SK-N-SH treated with all-trans-retinoic acid at 6 μM for 48 hours (cell line): ENCODE measurements around the gene RAB6A.

Source experiments
- ATAC-seq: fragments of 200-7000 bp; cut with Tn5 transposase; 3 replicates; pipeline ENCODE4 v1.9.1; 2020; ENCODE audit warnings: mild to moderate bottlenecking, moderate library complexity
- ARNTL ChIP-seq: fragments of 450-650 bp; formaldehyde crosslinking; IDR thresholded peaks from 2 replicates; pipeline ENCODE4 v1.5.0; 2020; ENCODE audit warnings: low read depth, mild to moderate bottlenecking, moderate library complexity, borderline replicate concordance
- BACH2 ChIP-seq: fragments of 250-450 bp; sonication (Bioruptor Pico); IDR thresholded peaks from 2 replicates; pipeline ENCODE4 v1.9.0; 2021; ENCODE audit warnings: mild to moderate bottlenecking, borderline replicate concordance
- CSDC2 ChIP-seq: fragments of 250-450 bp; sonication (Bioruptor Pico); IDR thresholded peaks from 2 replicates; pipeline ENCODE4 v1.5.0; 2020; ENCODE audit warnings: mild to moderate bottlenecking, moderate library complexity
- ESRRG ChIP-seq: fragments of 250-450 bp; sonication (Bioruptor Pico); IDR thresholded peaks from 2 replicates; pipeline ENCODE4 v1.6.1; 2021; ENCODE audit warnings: mild to moderate bottlenecking
- GLIS3 ChIP-seq: fragments of 250-450 bp; sonication (Bioruptor Pico); IDR thresholded peaks from 2 replicates; pipeline ENCODE4 v1.5.0; 2020; ENCODE audit warnings: mild to moderate bottlenecking, moderate library complexity
- ISL1 ChIP-seq: fragments of 250-450 bp; sonication (Bioruptor Pico); IDR thresholded peaks from 2 replicates; pipeline ENCODE4 v2.1.2; 2022; ENCODE audit warnings: mild to moderate bottlenecking, moderate library complexity
- OSR1 ChIP-seq: fragments of 250-450 bp; sonication (Bioruptor Pico); IDR thresholded peaks from 2 replicates; pipeline ENCODE4 v1.8.0; 2022; ENCODE audit warnings: moderate library complexity, mild to moderate bottlenecking, inconsistent platforms
- PPARA ChIP-seq: fragments of 250-450 bp; sonication (Bioruptor Pico); IDR thresholded peaks from 2 replicates; pipeline ENCODE4 v1.5.0; 2020; ENCODE audit warnings: mild to moderate bottlenecking, borderline replicate concordance
- RARB ChIP-seq: fragments of 250-450 bp; sonication (Bioruptor Pico); IDR thresholded peaks from 2 replicates; pipeline ENCODE4 v1.8.0; 2021; ENCODE audit warnings: mild to moderate bottlenecking, moderate library complexity
- SNAI2 ChIP-seq: fragments of 250-450 bp; sonication (Bioruptor Pico); IDR thresholded peaks from 2 replicates; pipeline ENCODE4 v1.5.0; 2020; ENCODE audit warnings: mild to moderate bottlenecking, moderate library complexity
- ZFP3 ChIP-seq: fragments of 250-450 bp; sonication (Bioruptor Pico); IDR thresholded peaks from 2 replicates; pipeline ENCODE4 v1.5.0; 2020; ENCODE audit warnings: mild to moderate bottlenecking, moderate library complexity
- ZFP30 ChIP-seq: fragments of 450-650 bp; formaldehyde crosslinking; IDR thresholded peaks from 2 replicates; pipeline ENCODE4 v1.5.0; 2022; ENCODE audit warnings: mild to moderate bottlenecking, moderate library complexity
- ZNF565 ChIP-seq: fragments of 450-650 bp; formaldehyde crosslinking; conservative IDR thresholded peaks from 2 replicates; pipeline ENCODE4 v1.5.0; 2020; ENCODE audit warnings: low read depth, mild to moderate bottlenecking, moderate library complexity
- ZNF70 ChIP-seq: fragments of 450-650 bp; formaldehyde crosslinking; IDR thresholded peaks from 2 replicates; pipeline ENCODE4 v1.5.0; 2020; ENCODE audit warnings: mild to moderate bottlenecking, moderate library complexity
- ZNF8 ChIP-seq: fragments of 450-650 bp; formaldehyde crosslinking; IDR thresholded peaks from 2 replicates; pipeline ENCODE4 v1.5.0; 2020; ENCODE audit warnings: mild to moderate bottlenecking, moderate library complexity
- TF ChIP-seq, protein P1 (sequence below): fragments of 250-450 bp; sonication (Bioruptor Pico); IDR thresholded peaks from 2 replicates; pipeline ENCODE4 v1.8.0; 2020; ENCODE audit warnings: mild to moderate bottlenecking, moderate library complexity, borderline replicate concordance
- TF ChIP-seq, protein P2 (sequence below): fragments of 250-450 bp; sonication (Bioruptor Pico); IDR thresholded peaks from 2 replicates; pipeline ENCODE4 v1.5.1; 2020; ENCODE audit warnings: low read depth, mild to moderate bottlenecking, moderate library complexity
- TF ChIP-seq, protein P3 (sequence below): fragments of 250-450 bp; sonication (Bioruptor Pico); IDR thresholded peaks from 2 replicates; pipeline ENCODE4 v1.8.0; 2021; ENCODE audit warnings: low read depth, mild to moderate bottlenecking, moderate library complexity, borderline replicate concordance
- TF ChIP-seq, protein P4 (sequence below): fragments of 250-450 bp; sonication (Bioruptor Pico); IDR thresholded peaks from 2 replicates; pipeline ENCODE4 v1.5.1; 2021; ENCODE audit warnings: mild to moderate bottlenecking, moderate library complexity

Gene RAB6A

DNA sequence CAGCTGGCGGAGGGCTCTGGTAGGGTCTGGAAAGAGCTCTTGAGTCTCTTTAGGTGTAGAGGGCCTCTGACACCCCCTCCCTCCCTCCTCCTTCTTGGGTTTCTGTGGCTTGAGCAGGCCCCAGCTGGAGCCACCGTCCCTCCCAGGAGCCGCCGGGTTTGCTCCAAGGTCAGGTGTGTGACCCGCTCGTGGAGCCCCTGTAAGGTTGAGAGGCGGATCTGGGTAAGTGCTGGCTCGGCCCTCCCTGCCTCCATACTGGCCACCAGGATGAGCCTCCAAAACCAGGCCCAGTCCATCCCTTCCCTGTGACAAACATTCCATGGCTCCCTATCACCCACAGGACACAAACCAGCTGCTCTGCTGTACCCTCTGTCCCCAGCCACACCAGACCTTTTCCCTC is 105.2 kb downstream of the RAB6A start:
- TF ChIP-seq, protein P1, sequence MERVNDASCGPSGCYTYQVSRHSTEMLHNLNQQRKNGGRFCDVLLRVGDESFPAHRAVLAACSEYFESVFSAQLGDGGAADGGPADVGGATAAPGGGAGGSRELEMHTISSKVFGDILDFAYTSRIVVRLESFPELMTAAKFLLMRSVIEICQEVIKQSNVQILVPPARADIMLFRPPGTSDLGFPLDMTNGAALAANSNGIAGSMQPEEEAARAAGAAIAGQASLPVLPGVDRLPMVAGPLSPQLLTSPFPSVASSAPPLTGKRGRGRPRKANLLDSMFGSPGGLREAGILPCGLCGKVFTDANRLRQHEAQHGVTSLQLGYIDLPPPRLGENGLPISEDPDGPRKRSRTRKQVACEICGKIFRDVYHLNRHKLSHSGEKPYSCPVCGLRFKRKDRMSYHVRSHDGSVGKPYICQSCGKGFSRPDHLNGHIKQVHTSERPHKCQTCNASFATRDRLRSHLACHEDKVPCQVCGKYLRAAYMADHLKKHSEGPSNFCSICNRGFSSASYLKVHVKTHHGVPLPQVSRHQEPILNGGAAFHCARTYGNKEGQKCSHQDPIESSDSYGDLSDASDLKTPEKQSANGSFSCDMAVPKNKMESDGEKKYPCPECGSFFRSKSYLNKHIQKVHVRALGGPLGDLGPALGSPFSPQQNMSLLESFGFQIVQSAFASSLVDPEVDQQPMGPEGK (CRISPR knock-in tag), result no peak
- TF ChIP-seq ESRRG (CRISPR knock-in tag), result no peak
- no peak for TF ChIP-seq ZFP3 (CRISPR knock-in tag)
- TF ChIP-seq ZNF70 (CRISPR knock-in tag), result no peak
- no peak for TF ChIP-seq ARNTL (CRISPR knock-in tag)
- no peak for TF ChIP-seq ZNF565 (CRISPR knock-in tag)
- TF ChIP-seq CSDC2, result no peak
- TF ChIP-seq, protein P2, sequence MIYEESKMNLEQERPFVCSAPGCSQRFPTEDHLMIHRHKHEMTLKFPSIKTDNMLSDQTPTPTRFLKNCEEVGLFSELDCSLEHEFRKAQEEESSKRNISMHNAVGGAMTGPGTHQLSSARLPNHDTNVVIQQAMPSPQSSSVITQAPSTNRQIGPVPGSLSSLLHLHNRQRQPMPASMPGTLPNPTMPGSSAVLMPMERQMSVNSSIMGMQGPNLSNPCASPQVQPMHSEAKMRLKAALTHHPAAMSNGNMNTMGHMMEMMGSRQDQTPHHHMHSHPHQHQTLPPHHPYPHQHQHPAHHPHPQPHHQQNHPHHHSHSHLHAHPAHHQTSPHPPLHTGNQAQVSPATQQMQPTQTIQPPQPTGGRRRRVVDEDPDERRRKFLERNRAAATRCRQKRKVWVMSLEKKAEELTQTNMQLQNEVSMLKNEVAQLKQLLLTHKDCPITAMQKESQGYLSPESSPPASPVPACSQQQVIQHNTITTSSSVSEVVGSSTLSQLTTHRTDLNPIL (CRISPR knock-in tag), result no peak
- TF ChIP-seq, protein P3, sequence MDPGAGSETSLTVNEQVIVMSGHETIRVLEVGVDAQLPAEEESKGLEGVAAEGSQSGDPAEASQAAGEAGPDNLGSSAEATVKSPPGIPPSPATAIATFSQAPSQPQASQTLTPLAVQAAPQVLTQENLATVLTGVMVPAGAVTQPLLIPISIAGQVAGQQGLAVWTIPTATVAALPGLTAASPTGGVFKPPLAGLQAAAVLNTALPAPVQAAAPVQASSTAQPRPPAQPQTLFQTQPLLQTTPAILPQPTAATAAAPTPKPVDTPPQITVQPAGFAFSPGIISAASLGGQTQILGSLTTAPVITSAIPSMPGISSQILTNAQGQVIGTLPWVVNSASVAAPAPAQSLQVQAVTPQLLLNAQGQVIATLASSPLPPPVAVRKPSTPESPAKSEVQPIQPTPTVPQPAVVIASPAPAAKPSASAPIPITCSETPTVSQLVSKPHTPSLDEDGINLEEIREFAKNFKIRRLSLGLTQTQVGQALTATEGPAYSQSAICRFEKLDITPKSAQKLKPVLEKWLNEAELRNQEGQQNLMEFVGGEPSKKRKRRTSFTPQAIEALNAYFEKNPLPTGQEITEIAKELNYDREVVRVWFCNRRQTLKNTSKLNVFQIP (CRISPR knock-in tag), result no peak
- no peak for TF ChIP-seq ISL1
- TF ChIP-seq SNAI2 (CRISPR knock-in tag), result no peak
- no peak for TF ChIP-seq ZFP30 (CRISPR knock-in tag)
- TF ChIP-seq ZNF8 (CRISPR knock-in tag), result no peak
- no peak for TF ChIP-seq PPARA (CRISPR knock-in tag)
- no peak for TF ChIP-seq BACH2 (CRISPR knock-in tag)
- TF ChIP-seq RARB, result no peak
- no peak for TF ChIP-seq GLIS3
- ATAC-seq, result no peak

DNA sequence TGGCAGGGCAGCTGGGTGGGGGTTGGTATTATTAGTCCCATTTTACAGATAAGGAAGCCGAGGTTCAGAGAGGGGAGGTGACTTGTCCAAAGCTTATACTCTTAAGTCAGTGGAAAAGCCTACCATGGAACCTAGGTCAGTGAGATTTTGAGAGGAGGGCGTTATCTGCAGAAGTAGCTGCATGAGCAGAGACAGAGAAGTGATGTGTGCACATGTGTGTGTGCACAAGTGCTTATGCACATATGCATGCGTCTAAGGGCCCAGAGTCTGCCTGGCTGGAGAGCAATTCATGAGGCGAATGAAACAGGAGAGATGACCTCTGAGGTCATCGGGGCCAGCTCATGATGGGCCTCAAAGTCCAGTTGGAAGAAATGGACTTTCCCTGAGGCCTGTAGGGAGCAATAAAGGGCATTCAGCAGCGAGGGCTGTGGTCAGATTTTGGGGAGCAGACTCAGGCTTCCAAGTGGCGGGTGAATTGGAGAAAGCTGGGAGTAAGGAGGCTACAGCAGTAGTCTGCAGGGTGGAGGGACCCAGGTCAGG is 106.3 kb downstream of the RAB6A start:
- ATAC-seq, result no peak
- TF ChIP-seq, protein P2 (CRISPR knock-in tag), result no peak
- TF ChIP-seq, protein P3 (CRISPR knock-in tag), result no peak
- TF ChIP-seq PPARA (CRISPR knock-in tag), result no peak
- no peak for TF ChIP-seq SNAI2 (CRISPR knock-in tag)
- TF ChIP-seq ZFP3 (CRISPR knock-in tag), result no peak

DNA sequence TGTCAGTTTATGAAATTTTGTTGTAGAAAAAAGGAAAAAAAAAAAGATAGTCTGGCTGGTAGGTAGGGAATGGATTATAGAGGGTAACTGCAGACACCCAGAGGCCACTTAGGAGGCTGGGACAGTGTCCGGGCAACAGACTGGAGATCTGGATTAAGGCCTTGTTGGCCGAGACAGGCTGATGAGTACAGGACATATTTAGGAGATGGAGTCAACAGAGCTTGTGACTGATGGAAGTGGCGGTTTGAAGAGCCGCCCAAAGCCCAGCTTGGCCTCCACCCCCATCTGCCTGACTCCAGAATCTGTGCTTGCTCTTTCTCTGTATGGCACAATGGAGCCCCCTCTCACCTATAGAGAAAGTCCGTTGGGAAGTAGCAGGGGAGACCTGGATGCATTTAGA is 106.9 kb downstream of the RAB6A start:
- TF ChIP-seq CSDC2 (no peak), ZFP3 (CRISPR knock-in tag) (no peak), OSR1 (no peak), ZFP30 (CRISPR knock-in tag) (no peak), SNAI2 (CRISPR knock-in tag) (no peak)
- TF ChIP-seq, protein P4, sequence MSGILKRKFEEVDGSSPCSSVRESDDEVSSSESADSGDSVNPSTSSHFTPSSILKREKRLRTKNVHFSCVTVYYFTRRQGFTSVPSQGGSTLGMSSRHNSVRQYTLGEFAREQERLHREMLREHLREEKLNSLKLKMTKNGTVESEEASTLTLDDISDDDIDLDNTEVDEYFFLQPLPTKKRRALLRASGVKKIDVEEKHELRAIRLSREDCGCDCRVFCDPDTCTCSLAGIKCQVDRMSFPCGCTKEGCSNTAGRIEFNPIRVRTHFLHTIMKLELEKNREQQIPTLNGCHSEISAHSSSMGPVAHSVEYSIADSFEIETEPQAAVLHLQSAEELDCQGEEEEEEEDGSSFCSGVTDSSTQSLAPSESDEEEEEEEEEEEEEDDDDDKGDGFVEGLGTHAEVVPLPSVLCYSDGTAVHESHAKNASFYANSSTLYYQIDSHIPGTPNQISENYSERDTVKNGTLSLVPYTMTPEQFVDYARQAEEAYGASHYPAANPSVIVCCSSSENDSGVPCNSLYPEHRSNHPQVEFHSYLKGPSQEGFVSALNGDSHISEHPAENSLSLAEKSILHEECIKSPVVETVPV (CRISPR knock-in tag), result no peak
- ATAC-seq, result no peak
